ENCODE results near the gene TRHDE. TPM values are rescaled to one million over a fixed set of nuclear protein-coding genes. Genes with fewer than 3 reads are reported as not detected.

Gene TRHDE
- total and polyA plus RNA-seq, 12 donors: 0.10 to 0.97 (median 0.46) TPM

- 72 to 76% methylated on average over 4 of the region's 4 CpGs for WGBS, 2 donors
- DNase-seq: no peak
- no peak for TF ChIP-seq CTCF (IDR thresholded peaks at IDR 0.05)
Measured at GRCh38 chr12:72673853-72674252, 401.7 kb downstream of the TRHDE start.

GRCh38 chr12:72676556-72676955 lies 404.4 kb downstream of the TRHDE start:
- WGBS, 2 donors: 75 to 84% methylated on average over 1 of the region's 1 CpG
- no peak overlapping the region for H3K4me3 ChIP-seq
- H3K9me3 ChIP-seq: no peaks in the 10 kb centered on the region
- H3K27me3 ChIP-seq: no peaks in the 10 kb centered on the region
- no peaks in the 10 kb centered on the region for H3K4me1 ChIP-seq
- no peaks in the 10 kb centered on the region for H3K36me3 ChIP-seq
- no peak for TF ChIP-seq CTCF (IDR thresholded peaks at IDR 0.05)
- intact Hi-C loops (cut with DNase I): no loop called here
- no peak for ATAC-seq
- no peak for DNase-seq
- H3K27ac ChIP-seq: no peak overlapping the region

More at GRCh38 chr12:72673853-72674252, 401.7 kb downstream of the TRHDE start:
- Histone ChIP-seq H3K36me3 (no peaks in the 10 kb centered on the region), H3K9me3 (no peaks in the 10 kb centered on the region), H3K27ac (no peak overlapping the region), H3K4me3 (no peak overlapping the region), H3K4me1 (no peaks in the 10 kb centered on the region), H3K27me3 (no peaks in the 10 kb centered on the region)
- intact Hi-C loops (cut with DNase I): no loop called here
- no peak for ATAC-seq

- no peak for TF ChIP-seq CTCF (IDR thresholded peaks at IDR 0.05)
- no peak overlapping the region for H3K27ac ChIP-seq
- H3K4me1 ChIP-seq: no peaks in the 10 kb centered on the region
- H3K27me3 ChIP-seq: no peaks in the 10 kb centered on the region
- H3K9me3 ChIP-seq: no peaks in the 10 kb centered on the region
- DNase-seq (no peak), ATAC-seq (no peak)
- intact Hi-C loops (cut with DNase I): no loop called here
- H3K36me3 ChIP-seq: no peaks in the 10 kb centered on the region
- H3K4me3 ChIP-seq: no peak overlapping the region
Measured at GRCh38 chr12:72677139-72677538, 405.0 kb downstream of the TRHDE start.

GRCh38 chr12:72677846-72678245 lies 405.7 kb downstream of the TRHDE start:
- WGBS, 2 donors: 47 to 51% methylated on average over 2 of the region's 2 CpGs
- intact Hi-C loops (cut with DNase I): no loop called here
- ATAC-seq: no peak
- no peak for DNase-seq
- Histone ChIP-seq H3K36me3 (no peaks in the 10 kb centered on the region), H3K4me3 (no peak overlapping the region), H3K27ac (no peak overlapping the region), H3K9me3 (no peaks in the 10 kb centered on the region), H3K27me3 (no peaks in the 10 kb centered on the region), H3K4me1 (no peaks in the 10 kb centered on the region)
- TF ChIP-seq CTCF (IDR thresholded peaks at IDR 0.05): no peak

Data from heart right ventricle (tissue), 16 donors.